Liver (tissue), 9 donors: ENCODE results near the gene NFE2L1. TPM values are rescaled to one million over a fixed set of nuclear protein-coding genes. Genes with fewer than 3 reads are reported as not detected.
"Not testable (repeated sequence)": the region's sequence is repeated elsewhere in the genome, so short reads cannot be mapped to it uniquely, and the experiment has no call there.

Experiments used
- DNase-seq: peaks from one replicate; pipeline ENCODE4 v3.0.0-alpha.2; 2017; ENCODE audit warnings: low spot score
- H3K27ac ChIP-seq, 2 donors: one replicate each; pipeline ENCODE4 v1.7.0; 2013; ENCODE audit warnings: inconsistent platforms in 2 of 2, low read length in 2 of 2, control low read depth in 1 of 2, low read depth in 1 of 2, mild to moderate bottlenecking in 1 of 2
- H3K27me3 ChIP-seq, 4 donors: one replicate each; pipeline versions ENCODE4 v1.6.1 to v1.7.0; 2013; ENCODE audit warnings: low read length in 3 of 4, inconsistent platforms in 1 of 4, mild to moderate bottlenecking in 1 of 4, moderate library complexity in 1 of 4; ENCODE audit not compliant: control insufficient read depth in 4 of 4, insufficient read depth in 4 of 4
- H3K36me3 ChIP-seq, 4 donors: one replicate each; pipeline versions ENCODE4 v1.6.1 to v1.7.0; 2013; ENCODE audit warnings: low read length in 3 of 4, mild to moderate bottlenecking in 3 of 4, low read depth in 1 of 4, moderate library complexity in 1 of 4; ENCODE audit not compliant: control insufficient read depth in 4 of 4, insufficient read depth in 3 of 4
- H3K4me1 ChIP-seq, 4 donors: one replicate each; pipeline versions ENCODE4 v1.6.1 to v1.7.0; 2013; ENCODE audit warnings: low read length in 3 of 4, mild to moderate bottlenecking in 3 of 4, moderate library complexity in 1 of 4; ENCODE audit not compliant: control insufficient read depth in 4 of 4, insufficient read depth in 4 of 4
- H3K4me3 ChIP-seq, 3 donors: one replicate each; pipeline versions ENCODE4 v1.6.1 to v1.7.0; 2013; ENCODE audit warnings: low read length in 3 of 3, control low read depth in 1 of 3, low read depth in 1 of 3, mild to moderate bottlenecking in 1 of 3
- H3K9ac ChIP-seq, 2 donors: one replicate each; pipeline ENCODE4 v1.7.0; 2013; ENCODE audit warnings: low read length in 2 of 2, mild to moderate bottlenecking in 2 of 2, moderate library complexity in 2 of 2, control low read depth in 1 of 2, low read depth in 1 of 2
- H3K9me3 ChIP-seq, 4 donors: one replicate each; pipeline versions ENCODE4 v1.6.1 to v1.7.0; 2013; ENCODE audit warnings: low read length in 3 of 4; ENCODE audit not compliant: control insufficient read depth in 4 of 4
- EGR1 ChIP-seq, 2 donors: IDR thresholded peaks; 2 replicates each; pipeline ENCODE4 v1.6.1; 2016 to 2018; ENCODE audit warnings: antibody characterized with exemption in 2 of 2, low read depth in 2 of 2
- FOXA1 ChIP-seq: IDR thresholded peaks from 2 replicates; pipeline ENCODE4 v1.6.1; 2016; ENCODE audit warnings: antibody characterized with exemption
- FOXA2 ChIP-seq: IDR thresholded peaks from 2 replicates; pipeline ENCODE4 v1.6.1; 2016; ENCODE audit warnings: antibody characterized with exemption
- GABPA ChIP-seq, 2 donors: IDR thresholded peaks in 1 of 2; conservative IDR thresholded peaks in 1 of 2; 2 replicates each; pipeline ENCODE4 v1.6.1; 2016; ENCODE audit warnings: antibody characterized with exemption in 2 of 2, mild to moderate bottlenecking in 1 of 2, moderate library complexity in 1 of 2
- HNF4A ChIP-seq, 2 donors: conservative IDR thresholded peaks; 2 replicates each; pipeline ENCODE4 v1.6.1; 2016; ENCODE audit warnings: antibody characterized with exemption in 2 of 2, mild to moderate bottlenecking in 2 of 2
- HNF4G ChIP-seq: IDR thresholded peaks from 2 replicates; pipeline ENCODE4 v1.6.1; 2016; ENCODE audit warnings: antibody characterized with exemption
- NR2F2 ChIP-seq: IDR thresholded peaks from 2 replicates; pipeline ENCODE4 v1.6.1; 2016; ENCODE audit warnings: antibody characterized with exemption
- RAD21 ChIP-seq, 2 donors: IDR thresholded peaks; 2 replicates each; pipeline ENCODE4 v1.6.1; 2016; ENCODE audit warnings: antibody characterized with exemption in 2 of 2, mild to moderate bottlenecking in 2 of 2
- SP1 ChIP-seq: IDR thresholded peaks from 2 replicates; pipeline ENCODE4 v1.6.1; 2018; ENCODE audit warnings: antibody characterized with exemption, mild to moderate bottlenecking
- TAF1 ChIP-seq: conservative IDR thresholded peaks from 2 replicates; pipeline ENCODE4 v1.6.1; 2016; ENCODE audit warnings: antibody characterized with exemption, mild to moderate bottlenecking
- YY1 ChIP-seq: IDR thresholded peaks from 2 replicates; pipeline ENCODE4 v1.6.1; 2016; ENCODE audit warnings: antibody characterized with exemption, mild to moderate bottlenecking
- WGBS: extraction: QIAGEN DNeasy Blood & Tissue Kit; methylation state at CpG from one replicate; pipeline ENCODE4 v1.1.7; 2013; 5-methylcytosine and 5-hydroxymethylcytosine counted together
- polyA plus RNA-seq, 2 donors: library from polyadenylated mRNA; stranded (reverse) in 1 of 2; unstranded in 1 of 2; fragments of 200-250 nt in 1 of 2; fragments of >200 nt in 1 of 2; fragmentation: Nextera tagmentation in 1 of 2; extraction: Ambion mirVana in 1 of 2; gene quantifications; one replicate each; pipeline versions ENCODE4 v1.2.1 to v1.2.3, GENCODE V29; 2013 to 2015
- total RNA-seq, 2 donors: library from RNA; depleted of rRNA; stranded (reverse); fragments of >200 nt; gene quantifications; one replicate each; pipeline ENCODE4 v1.2.3, GENCODE V29; 2014
- TF ChIP-seq, protein P1 (sequence below): IDR thresholded peaks from 2 replicates; pipeline ENCODE4 v1.6.1; 2016; ENCODE audit warnings: antibody characterized with exemption
- TF ChIP-seq, protein P2 (sequence below): IDR thresholded peaks from 2 replicates; pipeline ENCODE4 v1.6.1; 2016; ENCODE audit warnings: antibody characterized with exemption, mild to moderate bottlenecking
- TF ChIP-seq, protein P3 (sequence below): fragments of 150-350 bp; IDR thresholded peaks from 2 replicates; pipeline ENCODE4 v1.5.1; 2017; ENCODE audit warnings: improper control_type of control experiment, low read depth, low read length; ENCODE audit not compliant: missing input control
- TF ChIP-seq, protein P4 (sequence below): IDR thresholded peaks from 2 replicates; pipeline ENCODE4 v1.6.1; 2016; ENCODE audit warnings: antibody characterized with exemption
- donor health status: healthy.
- donor health status: healthy.
- donor health status: healthy.
- donor health status: healthy.
- donor health status: healthy.

The NFE2L1 gene
- total and polyA plus RNA-seq, 4 donors: 14.3 to 79.5 (median 57.6) TPM

DNA sequence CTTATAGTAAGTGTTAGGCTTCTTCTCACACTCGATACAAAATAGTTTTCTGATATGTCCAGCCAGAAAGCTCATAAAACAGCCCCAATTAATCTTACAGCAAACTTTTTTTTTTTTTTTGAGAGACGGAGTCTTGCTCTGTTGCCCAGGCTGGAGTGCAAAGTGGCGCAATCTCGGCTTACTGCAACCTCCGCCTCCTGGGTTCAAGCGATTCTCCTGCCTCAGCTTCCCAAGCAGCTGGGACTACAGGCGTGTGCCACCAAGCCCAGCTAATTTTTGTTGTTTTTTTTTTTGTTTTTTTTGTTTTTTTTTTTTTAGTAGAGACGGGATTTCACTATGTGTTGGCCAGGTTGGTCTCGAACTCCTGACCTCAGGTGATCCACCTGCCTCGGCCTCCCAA, 29.0 kb downstream of the NFE2L1 start:
- H3K36me3 ChIP-seq, H3K4me3 ChIP-seq, H3K27ac ChIP-seq, H3K9ac ChIP-seq, H3K4me1 ChIP-seq, H3K9me3 ChIP-seq, H3K27me3 ChIP-seq, DNase-seq: not testable (repeated sequence)
- 95% methylated on average over 10 of the region's 10 CpGs for WGBS

DNA sequence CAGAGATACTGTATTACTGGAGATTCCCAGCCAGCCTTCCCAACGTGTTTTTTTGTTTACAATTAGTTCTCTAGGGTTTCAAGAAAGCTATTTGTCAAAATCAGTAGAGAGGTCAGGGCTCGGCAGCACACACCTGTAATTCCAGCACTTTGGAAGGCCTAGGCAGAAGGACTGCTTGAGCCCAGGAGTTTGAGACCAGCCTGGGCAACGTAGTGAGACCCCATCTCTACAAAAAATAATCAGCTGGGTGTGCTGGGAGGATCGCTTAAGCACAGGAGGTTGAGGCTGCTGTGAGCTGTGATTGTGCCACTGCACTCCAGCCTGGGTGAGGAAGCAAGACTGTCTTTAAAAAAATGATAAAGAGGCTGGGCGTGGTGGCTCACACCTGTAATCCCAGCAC, 33.7 kb downstream of the NFE2L1 start:
- H3K9ac ChIP-seq: no peak overlapping the region
- H3K27me3 ChIP-seq: no peaks in the 10 kb centered on the region
- H3K9me3 ChIP-seq: no peaks in the 10 kb centered on the region
- WGBS: 84% methylated on average over 5 of the region's 5 CpGs
- H3K4me1 ChIP-seq: peaks cover 3 to 12% (median 6%) of the 10 kb centered on the region in 4 donors
- no peak for DNase-seq
- TF ChIP-seq GABPA (IDR thresholded peaks at IDR 0.05 in 1 of 2, conservative IDR thresholded peaks at IDR 0.05 in 1 of 2) (no peak), HNF4G (no peak), TAF1 (no peak), RAD21 (IDR thresholded peaks at IDR 0.05) (no peak), FOXA1 (no peak), YY1 (no peak), NR2F2 (no peak), HNF4A (conservative IDR thresholded peaks at IDR 0.05) (no peak), SP1 (no peak), EGR1 (IDR thresholded peaks at IDR 0.05; ENCODE audit: low read depth in 2 of 2) (no peak), FOXA2 (no peak)
- TF ChIP-seq, protein P1, sequence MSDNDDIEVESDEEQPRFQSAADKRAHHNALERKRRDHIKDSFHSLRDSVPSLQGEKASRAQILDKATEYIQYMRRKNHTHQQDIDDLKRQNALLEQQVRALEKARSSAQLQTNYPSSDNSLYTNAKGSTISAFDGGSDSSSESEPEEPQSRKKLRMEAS: no peak
- TF ChIP-seq, protein P2, sequence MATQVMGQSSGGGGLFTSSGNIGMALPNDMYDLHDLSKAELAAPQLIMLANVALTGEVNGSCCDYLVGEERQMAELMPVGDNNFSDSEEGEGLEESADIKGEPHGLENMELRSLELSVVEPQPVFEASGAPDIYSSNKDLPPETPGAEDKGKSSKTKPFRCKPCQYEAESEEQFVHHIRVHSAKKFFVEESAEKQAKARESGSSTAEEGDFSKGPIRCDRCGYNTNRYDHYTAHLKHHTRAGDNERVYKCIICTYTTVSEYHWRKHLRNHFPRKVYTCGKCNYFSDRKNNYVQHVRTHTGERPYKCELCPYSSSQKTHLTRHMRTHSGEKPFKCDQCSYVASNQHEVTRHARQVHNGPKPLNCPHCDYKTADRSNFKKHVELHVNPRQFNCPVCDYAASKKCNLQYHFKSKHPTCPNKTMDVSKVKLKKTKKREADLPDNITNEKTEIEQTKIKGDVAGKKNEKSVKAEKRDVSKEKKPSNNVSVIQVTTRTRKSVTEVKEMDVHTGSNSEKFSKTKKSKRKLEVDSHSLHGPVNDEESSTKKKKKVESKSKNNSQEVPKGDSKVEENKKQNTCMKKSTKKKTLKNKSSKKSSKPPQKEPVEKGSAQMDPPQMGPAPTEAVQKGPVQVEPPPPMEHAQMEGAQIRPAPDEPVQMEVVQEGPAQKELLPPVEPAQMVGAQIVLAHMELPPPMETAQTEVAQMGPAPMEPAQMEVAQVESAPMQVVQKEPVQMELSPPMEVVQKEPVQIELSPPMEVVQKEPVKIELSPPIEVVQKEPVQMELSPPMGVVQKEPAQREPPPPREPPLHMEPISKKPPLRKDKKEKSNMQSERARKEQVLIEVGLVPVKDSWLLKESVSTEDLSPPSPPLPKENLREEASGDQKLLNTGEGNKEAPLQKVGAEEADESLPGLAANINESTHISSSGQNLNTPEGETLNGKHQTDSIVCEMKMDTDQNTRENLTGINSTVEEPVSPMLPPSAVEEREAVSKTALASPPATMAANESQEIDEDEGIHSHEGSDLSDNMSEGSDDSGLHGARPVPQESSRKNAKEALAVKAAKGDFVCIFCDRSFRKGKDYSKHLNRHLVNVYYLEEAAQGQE: no peak
- TF ChIP-seq, protein P3, sequence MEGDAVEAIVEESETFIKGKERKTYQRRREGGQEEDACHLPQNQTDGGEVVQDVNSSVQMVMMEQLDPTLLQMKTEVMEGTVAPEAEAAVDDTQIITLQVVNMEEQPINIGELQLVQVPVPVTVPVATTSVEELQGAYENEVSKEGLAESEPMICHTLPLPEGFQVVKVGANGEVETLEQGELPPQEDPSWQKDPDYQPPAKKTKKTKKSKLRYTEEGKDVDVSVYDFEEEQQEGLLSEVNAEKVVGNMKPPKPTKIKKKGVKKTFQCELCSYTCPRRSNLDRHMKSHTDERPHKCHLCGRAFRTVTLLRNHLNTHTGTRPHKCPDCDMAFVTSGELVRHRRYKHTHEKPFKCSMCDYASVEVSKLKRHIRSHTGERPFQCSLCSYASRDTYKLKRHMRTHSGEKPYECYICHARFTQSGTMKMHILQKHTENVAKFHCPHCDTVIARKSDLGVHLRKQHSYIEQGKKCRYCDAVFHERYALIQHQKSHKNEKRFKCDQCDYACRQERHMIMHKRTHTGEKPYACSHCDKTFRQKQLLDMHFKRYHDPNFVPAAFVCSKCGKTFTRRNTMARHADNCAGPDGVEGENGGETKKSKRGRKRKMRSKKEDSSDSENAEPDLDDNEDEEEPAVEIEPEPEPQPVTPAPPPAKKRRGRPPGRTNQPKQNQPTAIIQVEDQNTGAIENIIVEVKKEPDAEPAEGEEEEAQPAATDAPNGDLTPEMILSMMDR: no peak
- TF ChIP-seq, protein P4, sequence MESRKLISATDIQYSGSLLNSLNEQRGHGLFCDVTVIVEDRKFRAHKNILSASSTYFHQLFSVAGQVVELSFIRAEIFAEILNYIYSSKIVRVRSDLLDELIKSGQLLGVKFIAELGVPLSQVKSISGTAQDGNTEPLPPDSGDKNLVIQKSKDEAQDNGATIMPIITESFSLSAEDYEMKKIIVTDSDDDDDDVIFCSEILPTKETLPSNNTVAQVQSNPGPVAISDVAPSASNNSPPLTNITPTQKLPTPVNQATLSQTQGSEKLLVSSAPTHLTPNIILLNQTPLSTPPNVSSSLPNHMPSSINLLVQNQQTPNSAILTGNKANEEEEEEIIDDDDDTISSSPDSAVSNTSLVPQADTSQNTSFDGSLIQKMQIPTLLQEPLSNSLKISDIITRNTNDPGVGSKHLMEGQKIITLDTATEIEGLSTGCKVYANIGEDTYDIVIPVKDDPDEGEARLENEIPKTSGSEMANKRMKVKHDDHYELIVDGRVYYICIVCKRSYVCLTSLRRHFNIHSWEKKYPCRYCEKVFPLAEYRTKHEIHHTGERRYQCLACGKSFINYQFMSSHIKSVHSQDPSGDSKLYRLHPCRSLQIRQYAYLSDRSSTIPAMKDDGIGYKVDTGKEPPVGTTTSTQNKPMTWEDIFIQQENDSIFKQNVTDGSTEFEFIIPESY: no peak
- H3K4me3 ChIP-seq: no peak overlapping the region
- H3K27ac ChIP-seq: no peak overlapping the region
- H3K36me3 ChIP-seq: peaks cover 0 to under 1% (median 0%) of the 10 kb centered on the region in 4 donors
